ENCODE measurements around the gene CLEC16A. TPM values are rescaled to one million over a fixed set of nuclear protein-coding genes. Genes with fewer than 3 reads are reported as not detected.

CLEC16A gene
- total RNA-seq, 1 donor from 2014 or later, result 7.8 TPM

- H3K27ac ChIP-seq, result no peak overlapping the region
- no peak for DNase-seq (ENCODE audit: low spot score)
- no peak overlapping the region for H3K4me2 ChIP-seq
- TF ChIP-seq EZH2phosphoT487 (IDR thresholded peaks at IDR 0.05) (no peak), EZH2 (IDR thresholded peaks at IDR 0.05) (no peak), CTCF (IDR thresholded peaks at IDR 0.05) (no peak)
- Mint-ChIP-seq H3K4me1 (no peaks in the 10 kb centered on the region), H3K27me3 (ENCODE audit: insufficient read depth, low read depth) (peaks cover 9% of the 10 kb centered on the region), H3K36me3 (no peaks in the 10 kb centered on the region), H3K27ac (no peak overlapping the region), H3K4me3 (no peak overlapping the region), H3K9me3 (no peaks in the 10 kb centered on the region)
- no peaks in the 10 kb centered on the region for H3K9me3 ChIP-seq (ENCODE audit: low read depth)
- H4K20me1 ChIP-seq (ENCODE audit: low read depth), result no peaks in the 10 kb centered on the region
- no peaks in the 10 kb centered on the region for H3K79me2 ChIP-seq (ENCODE audit: low read depth)
- no peaks in the 10 kb centered on the region for H3K36me3 ChIP-seq
- H3K4me1 ChIP-seq, result no peaks in the 10 kb centered on the region
- H3K27me3 ChIP-seq, result no peaks in the 10 kb centered on the region
- H3K4me3 ChIP-seq, result no peak overlapping the region
- H3K9ac ChIP-seq, result no peak overlapping the region
- no peaks in the 10 kb centered on the region for H3F3A ChIP-seq (ENCODE audit: low read depth)
- no peak overlapping the region for H2AFZ ChIP-seq (replicated peaks)
Observed at GRCh38 chr16:11190588-11191560, 246.5 kb downstream of the CLEC16A start.

- no peaks in the 10 kb centered on the region for H3K36me3 Mint-ChIP-seq
- DNase-seq (ENCODE audit: low spot score), result no peak
- Histone ChIP-seq H3K27ac (no peak overlapping the region), H3K27me3 (no peaks in the 10 kb centered on the region), H3K9ac (no peak overlapping the region), H3K36me3 (no peaks in the 10 kb centered on the region), H3K79me2 (ENCODE audit: low read depth) (no peaks in the 10 kb centered on the region), H2AFZ (replicated peaks) (no peak overlapping the region), H3K4me2 (no peak overlapping the region), H4K20me1 (ENCODE audit: low read depth) (no peaks in the 10 kb centered on the region), H3K4me1 (no peaks in the 10 kb centered on the region), H3K9me3 (ENCODE audit: low read depth) (no peaks in the 10 kb centered on the region), H3F3A (ENCODE audit: low read depth) (no peaks in the 10 kb centered on the region), H3K4me3 (no peak overlapping the region)
- no peaks in the 10 kb centered on the region for H3K4me1 Mint-ChIP-seq
- H3K27me3 Mint-ChIP-seq (ENCODE audit: insufficient read depth, low read depth), result peaks cover 9% of the 10 kb centered on the region
- H3K9me3 Mint-ChIP-seq, result no peaks in the 10 kb centered on the region
- TF ChIP-seq EZH2 (IDR thresholded peaks at IDR 0.05) (no peak), EZH2phosphoT487 (IDR thresholded peaks at IDR 0.05) (no peak), CTCF (IDR thresholded peaks at IDR 0.05) (no peak)
- H3K4me3 Mint-ChIP-seq, result no peak overlapping the region
- no peak overlapping the region for H3K27ac Mint-ChIP-seq
Observed at GRCh38 chr16:11191665-11192064, 247.3 kb downstream of the CLEC16A start.

GRCh38 chr16:11193494-11193893 is 249.1 kb downstream of the CLEC16A start:
- Histone ChIP-seq H3K36me3 (no peaks in the 10 kb centered on the region), H3K9me3 (ENCODE audit: low read depth) (no peaks in the 10 kb centered on the region), H3K9ac (no peak overlapping the region), H3K27me3 (no peaks in the 10 kb centered on the region), H2AFZ (replicated peaks) (no peak overlapping the region), H3K4me3 (no peak overlapping the region), H3K4me2 (no peak overlapping the region), H3K79me2 (ENCODE audit: low read depth) (no peaks in the 10 kb centered on the region), H4K20me1 (ENCODE audit: low read depth) (no peaks in the 10 kb centered on the region), H3K27ac (no peak overlapping the region), H3K4me1 (no peaks in the 10 kb centered on the region), H3F3A (ENCODE audit: low read depth) (no peaks in the 10 kb centered on the region)
- H3K4me3 Mint-ChIP-seq, result no peak overlapping the region
- TF ChIP-seq EZH2phosphoT487 (IDR thresholded peaks at IDR 0.05), result no peak
- no peak for TF ChIP-seq CTCF (IDR thresholded peaks at IDR 0.05)
- no peak for TF ChIP-seq EZH2 (IDR thresholded peaks at IDR 0.05)
- no peak overlapping the region for H3K27ac Mint-ChIP-seq
- no peaks in the 10 kb centered on the region for H3K9me3 Mint-ChIP-seq
- H3K36me3 Mint-ChIP-seq, result no peaks in the 10 kb centered on the region
- DNase-seq (ENCODE audit: low spot score), result no peak
- H3K27me3 Mint-ChIP-seq (ENCODE audit: insufficient read depth, low read depth), result peaks cover 8% of the 10 kb centered on the region
- no peaks in the 10 kb centered on the region for H3K4me1 Mint-ChIP-seq
